HT-29 (cell line): ENCODE results near the gene RAET1G. TPM values are rescaled to one million over a fixed set of nuclear protein-coding genes. Genes with fewer than 3 reads are reported as not detected.
"Not testable (repeated sequence)": the region's sequence is repeated elsewhere in the genome, so short reads cannot be mapped to it uniquely, and the experiment has no call there.

Experiments used
- DNase-seq: peaks from one replicate; pipeline ENCODE4 v3.0.0-alpha.2; 2015; ENCODE audit warnings: low spot score
- total RNA-seq: library from RNA; depleted of rRNA; stranded (reverse); fragments of >200 nt; shearing (Covaris generic); gene quantifications from 2 replicates; pipeline ENCODE4 v1.2.3, GENCODE V29; 2014

RAET1G gene
- total RNA-seq, 1 experiment from 2014 or later: 0.51 TPM

DNA sequence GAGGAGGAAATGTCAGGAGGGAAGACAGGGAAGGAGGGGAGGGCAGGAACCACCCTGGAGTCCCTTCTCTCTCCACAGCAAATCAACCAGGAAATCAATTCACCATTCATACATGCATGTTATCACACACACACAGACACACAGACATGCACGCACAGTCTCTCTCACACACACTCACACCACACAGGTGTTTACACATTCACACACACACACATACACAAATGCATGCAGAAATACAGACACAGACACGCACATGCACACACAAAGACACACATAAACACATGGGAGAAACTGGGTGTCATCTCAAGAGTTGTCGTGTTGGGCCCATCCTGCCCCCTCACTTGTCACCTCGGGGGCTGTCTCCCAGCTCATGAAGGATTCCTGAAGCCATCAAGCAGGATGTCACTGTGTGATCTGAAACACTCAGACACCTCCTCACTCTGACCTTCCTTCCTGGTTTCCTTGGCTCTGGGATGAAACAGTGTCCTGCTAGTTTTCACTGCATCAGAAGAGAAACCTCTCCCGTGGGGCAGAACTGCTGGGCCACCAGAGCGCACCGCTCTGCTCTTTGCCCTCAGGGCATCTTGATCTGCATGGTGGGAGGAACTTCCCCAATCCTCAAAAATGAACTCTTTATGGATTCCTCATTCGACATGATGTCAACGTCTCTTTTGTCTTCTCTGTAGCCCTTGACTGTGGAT lies 9.2 kb downstream of the RAET1G start:
- DNase-seq: no peak

DNA sequence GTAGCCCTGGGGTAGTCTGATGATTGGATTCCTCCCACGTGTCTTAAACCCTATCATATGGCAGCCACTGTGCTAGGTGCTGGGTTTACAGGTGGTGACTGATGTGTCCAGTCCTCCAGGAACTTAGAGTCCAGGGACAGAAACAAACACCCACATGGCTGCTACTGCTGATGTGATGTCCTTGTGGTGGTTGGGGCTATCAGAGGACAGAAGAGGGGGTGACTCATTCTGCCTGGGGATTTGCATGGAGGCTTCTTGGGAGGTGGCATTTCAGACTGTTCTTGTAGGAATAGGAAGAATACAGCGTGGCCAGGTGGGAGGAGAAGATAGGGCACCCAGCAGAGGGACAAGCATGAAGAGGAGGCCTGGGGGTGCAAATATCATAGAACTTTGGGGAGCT lies 9.8 kb downstream of the RAET1G start:
- DNase-seq: no peak

DNA sequence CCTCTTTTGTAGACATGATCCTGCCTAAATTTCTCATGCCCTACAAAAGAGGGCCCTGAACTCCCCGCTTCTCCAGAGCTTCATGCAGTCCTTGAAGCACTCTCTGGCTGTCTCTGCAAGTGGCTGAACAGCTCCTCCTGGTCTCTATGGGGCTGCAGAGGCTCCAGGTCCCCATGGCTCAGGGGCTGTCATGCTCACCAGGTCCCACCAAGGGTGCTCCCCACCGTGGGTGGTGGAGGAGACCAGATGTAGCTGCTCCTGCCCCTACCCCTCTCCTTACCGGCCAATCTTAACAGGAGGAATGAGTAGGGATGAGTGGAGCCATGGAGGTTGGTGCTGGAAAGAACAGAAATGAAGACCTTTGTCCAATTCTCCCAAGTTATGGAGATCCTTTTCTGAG lies 10.2 kb downstream of the RAET1G start:
- DNase-seq: not testable (repeated sequence)

DNA sequence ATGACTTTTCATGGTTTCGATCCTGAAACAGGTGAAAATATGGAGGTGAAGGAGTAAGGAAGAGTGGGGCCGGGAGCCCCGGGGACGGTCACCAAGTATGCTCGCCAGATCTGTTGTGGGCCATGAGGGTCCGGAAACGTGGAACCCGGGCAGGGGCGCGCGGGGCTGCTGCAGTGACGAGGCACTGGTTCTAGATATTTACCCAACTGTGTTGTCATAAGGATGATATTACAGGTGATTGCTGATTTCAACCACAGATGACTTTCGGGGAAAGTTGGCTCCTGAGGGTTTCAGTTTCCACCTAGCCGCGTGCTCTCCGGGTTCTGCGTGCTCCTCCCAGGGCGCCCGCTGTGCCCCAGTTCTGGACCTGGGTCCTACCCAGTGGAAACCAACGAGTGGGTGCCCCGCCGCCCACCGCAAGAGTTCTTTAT lies 12.2 kb downstream of the RAET1G start:
- DNase-seq: no peak

GRCh38 chr6:149909701-149910470 lies 13.0 kb downstream of the RAET1G start:
- no peak for DNase-seq

DNA sequence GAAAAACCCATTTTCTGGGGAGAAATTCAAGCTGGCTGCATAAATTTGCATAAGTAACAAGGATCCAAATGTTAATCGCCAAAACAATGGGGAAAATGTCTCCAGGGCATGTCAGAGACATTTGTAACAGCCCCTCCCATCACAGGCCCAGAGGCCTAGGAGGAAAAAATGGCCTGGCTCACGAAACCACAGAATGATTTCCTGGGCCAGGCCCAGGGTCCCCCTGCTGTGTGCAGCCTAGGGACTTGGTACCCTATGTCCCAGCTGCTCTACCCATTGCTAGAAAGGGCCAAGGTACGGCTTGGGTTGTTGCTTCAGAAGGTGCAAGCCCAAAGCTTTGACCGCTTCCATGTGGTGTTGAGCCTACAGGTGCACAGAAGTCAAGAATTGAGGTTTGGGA lies 14.4 kb downstream of the RAET1G start:
- not testable (repeated sequence) for DNase-seq

- no peak for DNase-seq
Observed at GRCh38 chr6:149907317-149907716, 15.6 kb downstream of the RAET1G start.

DNA sequence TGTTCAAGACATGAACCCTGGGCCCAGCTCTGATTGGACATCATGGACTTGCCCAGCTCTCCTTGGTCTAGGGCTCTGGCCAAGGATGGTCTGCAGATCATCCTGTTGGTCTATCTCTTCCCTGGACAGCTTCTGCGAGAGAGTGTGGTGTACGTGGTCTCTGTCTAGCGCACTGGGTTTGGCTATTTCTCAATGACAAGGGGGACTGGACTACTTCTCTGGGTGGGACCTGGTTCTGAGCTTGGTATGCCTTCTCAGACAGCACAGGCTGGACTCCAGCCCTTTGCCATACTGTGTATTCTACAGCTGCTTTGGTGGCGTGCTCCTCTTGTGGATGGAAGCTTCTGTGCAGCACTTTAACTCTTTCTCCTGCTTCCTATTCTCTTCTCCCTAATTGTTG lies 16.5 kb downstream of the RAET1G start:
- no peak for DNase-seq

DNA sequence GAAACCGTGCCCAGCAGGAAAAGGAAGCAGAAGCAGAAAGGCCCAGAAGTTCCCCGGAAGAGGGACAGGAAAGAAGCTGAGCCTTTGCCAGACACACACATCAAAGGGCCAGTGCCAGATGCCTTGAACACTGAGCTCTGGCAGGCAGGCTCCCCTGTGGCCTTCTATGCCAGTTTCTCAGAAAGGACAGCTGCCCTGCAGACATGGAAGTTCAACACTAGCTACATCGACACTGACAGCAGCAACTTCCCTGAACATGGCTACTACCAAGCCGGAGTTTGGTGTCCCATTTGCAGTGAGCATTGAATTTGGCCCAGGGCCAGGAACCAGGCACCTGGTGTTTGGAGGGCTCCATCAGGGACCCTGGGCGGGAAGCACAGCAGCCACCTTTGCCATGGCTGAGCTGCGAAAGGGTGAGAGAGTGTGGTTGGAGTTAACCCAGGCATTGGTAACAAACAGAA lies 17.0 kb downstream of the RAET1G start:
- no peak for DNase-seq

DNA sequence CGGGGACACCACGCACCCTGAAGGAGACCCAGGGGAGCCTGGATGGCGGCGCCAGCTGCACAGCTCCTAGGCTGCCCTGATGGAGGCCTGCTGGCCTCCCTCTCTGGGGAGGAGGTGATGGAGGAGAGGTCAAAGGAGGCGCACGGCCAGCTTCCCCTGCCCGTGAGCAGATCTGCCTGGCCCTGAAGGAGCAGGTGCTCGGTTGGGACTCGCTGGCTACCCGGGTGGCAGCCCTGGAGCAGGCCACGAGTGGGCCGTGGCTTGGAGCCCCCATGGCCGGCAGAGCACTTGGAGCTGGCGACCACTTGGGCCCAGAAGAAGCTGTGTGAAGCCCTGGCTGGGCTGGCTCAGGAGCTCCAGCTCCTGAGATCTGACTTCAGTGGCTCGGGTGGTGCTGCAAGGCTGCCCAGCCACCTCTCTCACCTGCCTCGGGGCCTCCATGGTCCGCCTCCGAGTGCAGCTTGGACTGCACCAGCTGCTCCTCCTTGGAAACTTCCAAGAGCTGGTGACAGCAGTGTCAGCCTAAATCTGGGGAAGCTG lies 17.5 kb downstream of the RAET1G start:
- DNase-seq: no peak

- no peak for DNase-seq
Observed at GRCh38 chr6:149904661-149905370, 18.1 kb downstream of the RAET1G start.

GRCh38 chr6:149903938-149904611 lies 18.8 kb downstream of the RAET1G start:
- DNase-seq: peak; percentile 7

DNA sequence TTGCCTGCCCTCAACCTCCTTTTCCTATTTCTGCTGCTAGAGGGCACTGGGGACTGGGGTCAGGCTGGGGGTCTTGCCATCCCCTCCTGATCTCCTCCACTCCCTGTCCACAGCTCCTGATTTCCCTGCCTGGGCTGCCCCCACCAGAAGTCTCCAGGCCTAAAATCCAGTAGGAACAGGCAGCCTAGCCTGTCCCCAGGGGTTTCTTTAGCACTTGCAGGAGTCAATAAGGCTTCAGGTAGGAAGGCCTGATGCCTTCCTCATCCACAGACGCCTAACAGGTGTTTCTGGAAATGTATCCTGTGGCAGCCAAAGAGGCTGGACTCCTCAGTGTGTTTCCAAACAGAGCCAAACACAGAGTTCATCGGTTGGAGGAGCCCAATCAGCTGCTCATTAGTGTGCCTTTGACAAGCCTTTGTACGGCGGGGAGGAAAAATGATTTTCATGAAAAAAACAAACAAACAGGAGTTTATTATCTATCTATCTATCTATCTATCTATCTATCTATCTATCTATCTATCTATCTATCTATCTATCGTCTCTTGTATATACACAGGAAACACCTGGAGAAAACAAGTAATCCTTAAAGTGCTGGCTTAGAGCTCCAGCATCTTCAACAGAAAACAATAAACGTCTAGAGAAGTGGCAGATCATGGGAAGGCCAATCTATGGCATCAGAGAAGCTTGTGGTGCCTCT lies 21.3 kb downstream of the RAET1G start:
- DNase-seq: no peak

GRCh38 chr6:149900620-149901443 lies 22.1 kb downstream of the RAET1G start:
- DNase-seq: no peak

- no peak for DNase-seq
Observed at GRCh38 chr6:149899926-149900619, 22.8 kb downstream of the RAET1G start.

DNA sequence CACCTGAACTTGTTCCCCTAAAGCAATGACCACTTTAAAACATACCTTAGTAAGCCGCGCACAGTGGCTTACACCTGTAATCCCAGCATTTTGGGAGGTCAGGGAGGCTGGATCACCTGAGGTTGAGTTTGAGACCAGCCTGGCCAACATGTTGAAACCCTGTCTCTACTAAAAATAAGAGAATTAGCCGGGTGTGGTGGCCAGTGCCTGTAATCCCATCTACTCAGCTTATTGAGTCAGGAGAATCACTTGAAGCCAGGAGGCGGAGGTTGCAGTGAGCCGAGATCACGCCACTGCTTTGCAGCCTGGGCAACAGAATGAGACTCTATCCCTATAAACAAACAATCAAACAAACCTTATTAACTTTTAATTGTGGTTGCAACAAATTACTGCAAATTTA lies 23.4 kb downstream of the RAET1G start:
- DNase-seq: no peak

- DNase-seq: no peak
Observed at GRCh38 chr6:149898966-149899365, 24.0 kb downstream of the RAET1G start.

DNA sequence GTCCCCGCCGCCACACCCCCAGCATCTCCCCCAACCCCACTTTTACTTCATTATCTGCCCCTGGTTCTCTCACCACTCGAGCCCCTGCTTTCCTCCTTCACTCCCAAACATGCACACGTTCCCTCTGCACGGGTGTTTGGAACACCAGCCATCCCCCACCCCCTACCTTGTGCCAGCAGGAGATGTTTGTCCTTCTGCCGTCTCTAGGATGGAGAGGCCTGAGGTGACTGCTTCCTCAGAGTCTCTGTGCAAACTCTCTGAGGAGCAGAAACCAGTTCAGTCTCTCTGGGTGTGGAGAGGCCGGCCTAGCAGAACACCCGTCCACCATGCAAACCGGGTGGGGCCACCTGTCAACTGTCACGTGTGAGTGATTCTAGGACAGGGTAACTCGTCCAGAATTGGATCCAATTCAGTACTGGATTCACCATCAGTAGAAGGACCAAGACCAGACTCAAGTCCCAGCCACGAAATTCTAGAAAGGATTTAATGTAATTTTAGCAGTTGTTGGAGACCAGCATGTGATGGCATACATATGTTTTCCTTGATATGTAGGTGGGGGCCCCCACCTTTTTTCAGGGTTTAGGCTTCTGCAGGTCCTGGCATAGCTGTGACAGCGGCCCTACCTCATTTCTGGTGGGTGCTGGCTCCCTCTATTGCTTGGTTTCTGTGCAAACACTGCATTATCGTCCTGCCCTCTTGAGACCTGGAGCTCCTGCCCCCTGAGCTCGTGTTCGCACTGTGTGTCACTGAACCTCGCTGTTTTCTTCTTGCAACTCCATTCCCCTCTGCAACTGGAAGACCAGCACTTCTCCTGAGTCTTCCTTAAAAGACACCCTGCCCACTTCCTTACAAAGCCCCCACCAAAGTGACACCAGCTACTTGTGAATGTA lies 24.8 kb downstream of the RAET1G start, which contains the start of gene RAET1E:
TSS of gene RAET1E (minus strand) at position 259 of the 890 bp plus-strand sequence. CDS start 7,212 bp downstream, outside the sequence.
- DNase-seq: no peak
